GM23248 (cell line): ENCODE results near the gene NUP153. TPM values are rescaled to one million over a fixed set of nuclear protein-coding genes. Genes with fewer than 3 reads are reported as not detected.
A peak's percentile ranks its signal among the peaks of the same experiment; 100 is the strongest.

Experiments used
- DNase-seq: peaks from one replicate; pipeline ENCODE4 v3.0.0-alpha.2; 2015
- H2AFZ ChIP-seq: fragments of 200-600 bp; sonication (generic); 2 replicates; pipeline ENCODE4 v1.6.1; 2016; ENCODE audit warnings: antibody characterized with exemption
- H3F3A ChIP-seq: fragments of 200-600 bp; sonication (generic); 2 replicates; pipeline ENCODE4 v1.6.1; 2016; ENCODE audit warnings: mild to moderate bottlenecking, antibody characterized with exemption, mixed run types; ENCODE audit not compliant: insufficient read depth
- H3K27ac ChIP-seq: fragments of 200-600 bp; sonication (generic); 2 replicates; pipeline ENCODE4 v1.5.1; 2016; ENCODE audit warnings: mild to moderate bottlenecking
- H3K27me3 ChIP-seq: fragments of 200-600 bp; sonication (generic); replicated peaks from 2 replicates; pipeline ENCODE4 v1.6.1; 2016; ENCODE audit warnings: mild to moderate bottlenecking; ENCODE audit not compliant: insufficient read depth
- H3K36me3 ChIP-seq: fragments of 200-600 bp; sonication (generic); 2 replicates; pipeline ENCODE4 v1.6.1; 2016; ENCODE audit warnings: low read depth, mild to moderate bottlenecking
- H3K4me1 ChIP-seq: fragments of 200-600 bp; sonication (generic); 2 replicates; pipeline ENCODE4 v1.6.1; 2016; ENCODE audit warnings: mild to moderate bottlenecking; ENCODE audit not compliant: insufficient read depth
- H3K4me2 ChIP-seq: fragments of 200-600 bp; sonication (generic); one replicate; pipeline ENCODE4 v1.6.1; 2016; ENCODE audit warnings: mild to moderate bottlenecking; ENCODE audit not compliant: unreplicated experiment
- H3K4me3 ChIP-seq: fragments of 200-600 bp; sonication (generic); 2 replicates; pipeline ENCODE4 v1.5.1; 2016; ENCODE audit warnings: mild to moderate bottlenecking
- H3K79me2 ChIP-seq: fragments of 200-600 bp; sonication (generic); 2 replicates; pipeline ENCODE4 v1.6.1; 2016; ENCODE audit warnings: mild to moderate bottlenecking; ENCODE audit not compliant: insufficient read depth
- H3K9ac ChIP-seq: fragments of 200-600 bp; sonication (generic); 2 replicates; pipeline ENCODE4 v1.6.1; 2016; ENCODE audit warnings: mild to moderate bottlenecking
- H3K9me2 ChIP-seq: fragments of 200-600 bp; sonication (generic); 2 replicates; pipeline ENCODE4 v1.6.1; 2016; ENCODE audit warnings: mixed run types, mild to moderate bottlenecking, moderate library complexity; ENCODE audit not compliant: insufficient read depth
- H3K9me3 ChIP-seq: fragments of 200-600 bp; sonication (generic); one replicate; pipeline ENCODE4 v1.6.1; 2017; ENCODE audit warnings: low read depth
- H4K20me1 ChIP-seq: fragments of 200-600 bp; sonication (generic); 2 replicates; pipeline ENCODE4 v1.6.0; 2016; ENCODE audit not compliant: insufficient read depth
- EZH2 ChIP-seq: fragments of 200-600 bp; sonication (generic); IDR thresholded peaks from 2 replicates; pipeline ENCODE4 v1.6.1; 2018; ENCODE audit warnings: antibody characterized with exemption, mild to moderate bottlenecking; ENCODE audit not compliant: insufficient read depth, poor library complexity, severe bottlenecking
- EZH2phosphoT487 ChIP-seq: fragments of 200-600 bp; sonication (generic); IDR thresholded peaks from 2 replicates; pipeline ENCODE4 v1.6.1; 2018; ENCODE audit warnings: antibody characterized with exemption, moderate library complexity, mild to moderate bottlenecking, low read depth; ENCODE audit not compliant: insufficient read depth
- WGBS, 2 experiments: methylation state at CpG; one replicate each; pipeline ENCODE4 v1.1.6; 2015 to 2017; ENCODE audit warnings: low lambda C conversion rate in 2 of 2, low coverage in 1 of 2; ENCODE audit errors: missing lambda C conversion rate in 2 of 2; 5-methylcytosine and 5-hydroxymethylcytosine counted together
- in situ Hi-C: fragments of 300-500 bp; cut with MboI; formaldehyde crosslinking; loops from 2 replicates; pipeline ENCODE4 v1.15.0; 2020
- polyA plus RNA-seq: library from polyadenylated mRNA; unstranded; fragments of >200 nt; fragmentation: Nextera tagmentation; extraction: Ambion mirVana; gene quantifications from 2 replicates; pipeline ENCODE4 v1.2.1, GENCODE V29; 2016
- total RNA-seq: library from RNA; depleted of rRNA; stranded (reverse); fragments of >200 nt; shearing (Covaris generic); gene quantifications from 2 replicates; pipeline ENCODE4 v1.2.3, GENCODE V29; 2014

NUP153 gene
- total and polyA plus RNA-seq, 2 experiments from 2014 or later = 12.6 to 25.3 TPM

DNA sequence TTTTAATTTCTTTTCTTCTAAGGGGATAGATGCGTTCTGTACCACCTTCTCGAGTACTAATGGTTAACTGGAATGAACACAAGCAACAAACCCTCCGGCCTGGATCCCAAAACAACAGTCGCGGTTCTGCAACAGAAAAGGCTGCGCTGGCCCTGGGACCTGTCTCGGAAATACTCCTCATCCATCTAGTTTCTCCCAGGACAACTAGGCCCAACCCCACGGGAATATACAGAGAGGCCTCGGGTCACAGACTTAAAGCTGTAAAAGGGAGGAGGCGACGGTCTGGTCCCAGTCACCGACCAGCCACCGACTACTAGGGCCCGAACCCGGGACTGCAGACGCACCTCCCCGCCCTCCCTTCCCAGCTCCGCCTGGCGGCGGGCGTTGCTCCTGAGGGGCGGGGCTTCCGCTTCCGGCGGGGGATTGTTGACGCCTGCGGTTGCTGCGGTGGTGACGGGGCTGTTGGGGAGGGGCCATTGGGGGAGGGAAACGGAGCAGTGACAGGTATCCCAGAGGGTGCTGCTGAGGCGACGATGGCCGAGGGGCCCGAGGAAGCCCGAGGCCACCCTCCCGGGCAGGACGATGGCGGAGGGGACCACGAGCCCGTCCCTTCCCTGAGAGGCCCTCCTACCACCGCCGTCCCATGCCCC, 106.7 kb downstream of the NUP153 start, which contains the start of gene FAM8A1:
FAM8A1 (plus strand) TSS at position 426 of the 650 bp plus-strand sequence; CDS start at position 534, 108 bp downstream.
- TF ChIP-seq EZH2 (no peak), EZH2phosphoT487 (no peak)
- Histone ChIP-seq H4K20me1 (no peaks in the 10 kb centered on the region), H3F3A (no peaks in the 10 kb centered on the region), H3K9me3 (no peaks in the 10 kb centered on the region), H3K4me1 (peaks cover 18% of the 10 kb centered on the region), H3K27me3 (no peaks in the 10 kb centered on the region), H3K4me3 (peak within 1 kb of the TSS; percentile 87), H3K9me2 (no peaks in the 10 kb centered on the region), H3K36me3 (no peaks in the 10 kb centered on the region), H3K27ac (peak within 1 kb of the TSS; percentile 78), H3K79me2 (peaks cover 27% of the 10 kb centered on the region), H2AFZ (peak within 1 kb of the TSS; percentile 97), H3K9ac (peak within 1 kb of the TSS; percentile 92), H3K4me2 (peak within 1 kb of the TSS; percentile 98)
- peak; percentile 96 for DNase-seq
- in situ Hi-C loops = no loop called here
- 3 to 4% methylated on average over 17 to 30 of the region's 42 CpGs for WGBS, 2 experiments

DNA sequence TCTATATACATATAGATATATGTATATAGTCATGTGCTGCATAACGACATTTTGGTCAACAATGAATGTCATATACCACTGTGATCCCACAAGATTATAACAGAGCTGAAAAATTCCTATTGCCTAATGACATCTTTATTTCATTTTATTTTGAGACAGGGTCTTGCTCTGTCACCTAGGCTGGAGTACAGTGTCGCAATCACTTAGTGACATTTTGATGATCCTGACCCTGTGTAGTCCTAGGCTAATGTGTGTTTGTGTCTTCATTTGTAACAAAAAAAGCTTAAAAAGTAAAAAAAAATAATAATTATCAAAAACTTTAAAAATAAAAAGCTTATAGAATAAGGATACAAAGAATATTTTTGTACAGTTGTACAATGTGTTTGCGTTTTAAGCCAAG, 110.6 kb downstream of the NUP153 start:
- Histone ChIP-seq H3K4me2 (no peak overlapping the region), H3K9ac (no peak overlapping the region), H3K9me2 (no peaks in the 10 kb centered on the region), H2AFZ (no peak overlapping the region), H3K9me3 (no peaks in the 10 kb centered on the region), H3K27me3 (no peaks in the 10 kb centered on the region), H3K27ac (no peak overlapping the region), H3K4me1 (peaks cover 4% of the 10 kb centered on the region; the same call in 1 of the 2 replicates), H3K79me2 (peaks cover 4% of the 10 kb centered on the region), H3F3A (no peaks in the 10 kb centered on the region), H3K4me3 (no peak overlapping the region), H4K20me1 (no peaks in the 10 kb centered on the region), H3K36me3 (no peaks in the 10 kb centered on the region)
- in situ Hi-C loops = no loop called here
- WGBS, 2 experiments = 79 to 86% methylated on average over 3 of the region's 3 CpGs
- TF ChIP-seq EZH2phosphoT487 (no peak), EZH2 (no peak)
- DNase-seq = no peak

DNA sequence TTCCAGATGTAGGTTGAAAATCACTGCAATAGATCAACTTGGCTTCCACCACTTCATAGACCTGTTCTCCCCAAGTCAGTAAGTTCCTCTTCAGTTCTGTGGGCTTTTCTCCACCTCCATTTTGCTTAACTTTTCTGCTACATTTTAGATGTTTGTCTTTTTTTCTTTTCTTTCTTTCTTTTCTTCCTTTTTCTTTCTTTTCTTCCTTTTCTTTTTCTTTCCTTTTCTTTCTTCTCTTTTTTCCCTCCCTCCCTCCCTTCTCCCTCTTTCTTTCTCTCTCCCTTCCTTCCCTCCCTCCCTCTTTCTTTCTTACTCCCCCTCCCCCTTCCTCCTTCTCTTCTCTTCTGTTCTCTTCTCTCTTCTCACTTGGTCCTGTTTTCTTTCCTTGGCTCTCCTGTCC, 113.5 kb downstream of the NUP153 start:
- no peaks in the 10 kb centered on the region for H3F3A ChIP-seq
- DNase-seq = no peak
- no peak overlapping the region for H3K4me2 ChIP-seq
- H3K9ac ChIP-seq = no peak overlapping the region
- in situ Hi-C loops = no loop called here
- TF ChIP-seq EZH2phosphoT487 = no peak
- no peak for TF ChIP-seq EZH2
- no peaks in the 10 kb centered on the region for H3K27me3 ChIP-seq
- no peaks in the 10 kb centered on the region for H3K9me2 ChIP-seq
- no peak overlapping the region for H3K27ac ChIP-seq
- H3K4me1 ChIP-seq = peaks cover 7% of the 10 kb centered on the region; the same call in 1 of the 2 replicates
- H3K4me3 ChIP-seq = no peak overlapping the region
- H3K79me2 ChIP-seq = no peaks in the 10 kb centered on the region
- no peak overlapping the region for H2AFZ ChIP-seq
- H4K20me1 ChIP-seq = no peaks in the 10 kb centered on the region
- H3K9me3 ChIP-seq = no peaks in the 10 kb centered on the region
- H3K36me3 ChIP-seq = no peaks in the 10 kb centered on the region

DNA sequence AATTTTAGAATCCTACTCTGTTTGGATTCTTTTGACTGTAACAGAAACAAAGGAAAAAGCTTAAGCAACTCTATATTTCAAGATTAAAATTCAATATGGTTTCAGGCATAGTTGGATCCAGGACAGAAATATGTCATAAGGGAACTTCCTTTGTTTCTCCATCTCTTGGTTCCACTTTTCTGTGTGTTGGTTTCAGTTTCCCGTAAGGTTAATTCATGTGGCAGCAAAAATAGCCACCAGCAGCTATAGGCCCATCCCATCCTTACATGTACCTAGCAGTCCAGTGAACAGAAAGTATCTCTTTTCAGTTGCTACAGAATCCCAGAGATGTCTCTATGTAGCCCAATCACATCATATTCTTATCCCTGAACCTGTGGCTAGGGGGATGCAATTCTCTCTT, 115.4 kb downstream of the NUP153 start:
- no peaks in the 10 kb centered on the region for H3K27me3 ChIP-seq
- H3K4me3 ChIP-seq = no peak overlapping the region
- 89 to 100% methylated on average over 1 of the region's 1 CpG for WGBS, 2 experiments
- no peaks in the 10 kb centered on the region for H3F3A ChIP-seq
- no peak overlapping the region for H3K27ac ChIP-seq
- TF ChIP-seq EZH2phosphoT487 (no peak), EZH2 (no peak)
- no peak overlapping the region for H3K9ac ChIP-seq
- DNase-seq = no peak
- in situ Hi-C loops = no loop called here
- H3K4me1 ChIP-seq = peaks cover 7% of the 10 kb centered on the region; the same call in 1 of the 2 replicates
- no peaks in the 10 kb centered on the region for H4K20me1 ChIP-seq
- H3K36me3 ChIP-seq = no peaks in the 10 kb centered on the region
- no peaks in the 10 kb centered on the region for H3K9me3 ChIP-seq
- H3K4me2 ChIP-seq = no peak overlapping the region
- H2AFZ ChIP-seq = no peak overlapping the region
- H3K9me2 ChIP-seq = no peaks in the 10 kb centered on the region
- no peaks in the 10 kb centered on the region for H3K79me2 ChIP-seq
